ENCODE data around the gene MNT. TPM values are rescaled to one million over a fixed set of nuclear protein-coding genes. Genes with fewer than 3 reads are reported as not detected.
A peak's percentile ranks its signal among the peaks of the same experiment; 100 is the strongest.

Gene MNT
- total and polyA plus RNA-seq, 9 of the 15 experiments (the other 6 are each of a cell fraction or from before 2014, with no cell fraction given) = 0.18 to 23.8 (median 5.3) TPM

DNA sequence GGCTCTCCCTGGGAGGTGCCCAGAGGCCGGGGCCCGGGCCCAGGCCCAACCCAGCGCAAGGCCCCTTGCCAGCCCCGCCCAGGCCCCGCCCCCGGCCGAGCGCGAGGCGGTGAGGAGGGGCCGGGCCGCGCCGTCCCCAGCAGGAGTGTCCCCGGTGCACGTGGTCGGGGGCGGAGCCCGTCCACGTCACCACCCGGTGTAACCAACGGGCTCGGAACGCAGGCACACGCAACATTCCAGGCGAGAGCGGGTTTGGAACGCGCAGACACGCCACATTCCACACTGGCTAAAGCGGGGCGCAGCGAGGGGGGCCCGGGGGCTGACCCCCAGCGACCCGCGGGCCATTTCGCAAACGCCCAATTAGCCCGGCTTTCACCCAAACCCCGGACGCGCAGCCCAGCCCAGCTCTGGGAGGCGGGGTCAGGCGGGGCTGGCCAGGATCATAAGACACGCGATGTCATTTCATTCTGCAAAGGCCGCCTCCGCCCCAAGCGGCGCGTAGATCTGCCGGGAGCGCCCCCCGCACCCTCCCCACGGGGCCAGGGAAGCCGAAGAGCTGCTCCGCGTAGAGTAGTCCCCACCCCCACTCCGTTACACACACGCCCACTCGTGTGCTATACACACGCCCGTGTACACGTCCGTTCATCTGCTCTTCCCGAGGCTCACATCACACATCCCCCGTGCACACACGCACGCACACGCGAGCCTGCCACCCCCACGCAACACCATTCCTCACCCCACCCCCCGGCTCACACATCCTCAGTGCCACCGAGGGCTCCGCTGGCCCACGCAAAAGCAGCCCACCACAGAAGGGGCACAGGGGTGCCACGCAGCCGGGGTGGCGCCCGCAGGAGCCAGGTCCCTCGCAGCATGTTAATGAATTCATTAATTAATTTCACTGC is 1.0 kb downstream of the MNT start (continued):
- TF ChIP-seq NR4A1 (CRISPR knock-in tag; IDR thresholded peaks at IDR 0.05) = no peak
- no peak for TF ChIP-seq NR4A1 (tag; IDR thresholded peaks at IDR 0.05)
- peak; percentile 63 for TF ChIP-seq TEAD4 (IDR thresholded peaks at IDR 0.05; ENCODE audit: low read length)
- peak; percentile 74; the same call in 1 of the 2 replicates for TF ChIP-seq TEAD4 (CRISPR knock-in tag; IDR thresholded peaks at IDR 0.05; ENCODE audit: borderline replicate concordance)
- TF ChIP-seq SPI1 (IDR thresholded peaks at IDR 0.05; ENCODE audit: borderline replicate concordance, low read depth, low read length) = no peak
- TF ChIP-seq, protein P1, sequence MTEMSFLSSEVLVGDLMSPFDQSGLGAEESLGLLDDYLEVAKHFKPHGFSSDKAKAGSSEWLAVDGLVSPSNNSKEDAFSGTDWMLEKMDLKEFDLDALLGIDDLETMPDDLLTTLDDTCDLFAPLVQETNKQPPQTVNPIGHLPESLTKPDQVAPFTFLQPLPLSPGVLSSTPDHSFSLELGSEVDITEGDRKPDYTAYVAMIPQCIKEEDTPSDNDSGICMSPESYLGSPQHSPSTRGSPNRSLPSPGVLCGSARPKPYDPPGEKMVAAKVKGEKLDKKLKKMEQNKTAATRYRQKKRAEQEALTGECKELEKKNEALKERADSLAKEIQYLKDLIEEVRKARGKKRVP (CRISPR knock-in tag; IDR thresholded peaks at IDR 0.05) = 0 out of 2 replicates have a peak, but pooled peaks have one; percentile 13
- TF ChIP-seq, protein P2, sequence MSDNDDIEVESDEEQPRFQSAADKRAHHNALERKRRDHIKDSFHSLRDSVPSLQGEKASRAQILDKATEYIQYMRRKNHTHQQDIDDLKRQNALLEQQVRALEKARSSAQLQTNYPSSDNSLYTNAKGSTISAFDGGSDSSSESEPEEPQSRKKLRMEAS (CRISPR knock-in tag; IDR thresholded peaks at IDR 0.05) = peak; percentile 92
- TF ChIP-seq, protein P3, sequence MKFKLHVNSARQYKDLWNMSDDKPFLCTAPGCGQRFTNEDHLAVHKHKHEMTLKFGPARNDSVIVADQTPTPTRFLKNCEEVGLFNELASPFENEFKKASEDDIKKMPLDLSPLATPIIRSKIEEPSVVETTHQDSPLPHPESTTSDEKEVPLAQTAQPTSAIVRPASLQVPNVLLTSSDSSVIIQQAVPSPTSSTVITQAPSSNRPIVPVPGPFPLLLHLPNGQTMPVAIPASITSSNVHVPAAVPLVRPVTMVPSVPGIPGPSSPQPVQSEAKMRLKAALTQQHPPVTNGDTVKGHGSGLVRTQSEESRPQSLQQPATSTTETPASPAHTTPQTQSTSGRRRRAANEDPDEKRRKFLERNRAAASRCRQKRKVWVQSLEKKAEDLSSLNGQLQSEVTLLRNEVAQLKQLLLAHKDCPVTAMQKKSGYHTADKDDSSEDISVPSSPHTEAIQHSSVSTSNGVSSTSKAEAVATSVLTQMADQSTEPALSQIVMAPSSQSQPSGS (CRISPR knock-in tag; IDR thresholded peaks at IDR 0.05) = no peak; the same call in 1 of the 2 replicates
- TF ChIP-seq, protein P4, sequence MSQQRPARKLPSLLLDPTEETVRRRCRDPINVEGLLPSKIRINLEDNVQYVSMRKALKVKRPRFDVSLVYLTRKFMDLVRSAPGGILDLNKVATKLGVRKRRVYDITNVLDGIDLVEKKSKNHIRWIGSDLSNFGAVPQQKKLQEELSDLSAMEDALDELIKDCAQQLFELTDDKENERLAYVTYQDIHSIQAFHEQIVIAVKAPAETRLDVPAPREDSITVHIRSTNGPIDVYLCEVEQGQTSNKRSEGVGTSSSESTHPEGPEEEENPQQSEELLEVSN (IDR thresholded peaks at IDR 0.05; ENCODE audit: borderline replicate concordance in 1 of 2, extremely low read depth in 1 of 2, insufficient read depth in 1 of 2, insufficient read length in 1 of 2, low read depth in 1 of 2, low read length in 1 of 2, poor library complexity in 1 of 2, severe bottlenecking in 1 of 2) = peak in 1 of 2 experiments; percentile 74
- TF ChIP-seq NFRKB (IDR thresholded peaks at IDR 0.05; ENCODE audit: low read depth) = peak; percentile 35; the same call in 1 of the 2 replicates
- no peak for TF ChIP-seq ETV6 (IDR thresholded peaks at IDR 0.05; ENCODE audit: borderline replicate concordance in 1 of 2, low read depth in 2 of 2, low read length in 1 of 2)
- no peak for TF ChIP-seq ETV6 (CRISPR knock-in tag; IDR thresholded peaks at IDR 0.05; ENCODE audit: borderline replicate concordance)
- TF ChIP-seq, protein P5, sequence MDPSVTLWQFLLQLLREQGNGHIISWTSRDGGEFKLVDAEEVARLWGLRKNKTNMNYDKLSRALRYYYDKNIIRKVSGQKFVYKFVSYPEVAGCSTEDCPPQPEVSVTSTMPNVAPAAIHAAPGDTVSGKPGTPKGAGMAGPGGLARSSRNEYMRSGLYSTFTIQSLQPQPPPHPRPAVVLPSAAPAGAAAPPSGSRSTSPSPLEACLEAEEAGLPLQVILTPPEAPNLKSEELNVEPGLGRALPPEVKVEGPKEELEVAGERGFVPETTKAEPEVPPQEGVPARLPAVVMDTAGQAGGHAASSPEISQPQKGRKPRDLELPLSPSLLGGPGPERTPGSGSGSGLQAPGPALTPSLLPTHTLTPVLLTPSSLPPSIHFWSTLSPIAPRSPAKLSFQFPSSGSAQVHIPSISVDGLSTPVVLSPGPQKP (CRISPR knock-in tag; IDR thresholded peaks at IDR 0.05) = no peak
- TF ChIP-seq NR2C2 (CRISPR knock-in tag; IDR thresholded peaks at IDR 0.05) = 0 out of 2 replicates have a peak, but pooled peaks have one; percentile 28
- TF ChIP-seq NR2C2 (tag; IDR thresholded peaks at IDR 0.05) = peak; percentile 12; the same call in 1 of the 2 replicates
- TF ChIP-seq TAF15 (IDR thresholded peaks at IDR 0.05; ENCODE audit: low read depth, low read length) = no peak
- no peak; the same call in 1 of the 2 replicates for TF ChIP-seq ILF3 (IDR thresholded peaks at IDR 0.05; ENCODE audit: borderline replicate concordance)
- TF ChIP-seq KAT2B (IDR thresholded peaks at IDR 0.05; ENCODE audit: low read depth, low read length) = peak; percentile 36
- TF ChIP-seq KLF6 (CRISPR knock-in tag; IDR thresholded peaks at IDR 0.05; ENCODE audit: borderline replicate concordance) = 0 out of 2 replicates have a peak, but pooled peaks have one; percentile 27

Measured in K562 (cell line).